Colonic mucosa (tissue), 4 donors: ENCODE data around the gene EFCAB11. TPM values are rescaled to one million over a fixed set of nuclear protein-coding genes. Genes with fewer than 3 reads are reported as not detected.
"Not testable (repeated sequence)": the region's sequence is repeated elsewhere in the genome, so short reads cannot be mapped to it uniquely, and the experiment has no call there.

Experiments used
- DNase-seq: peaks from one replicate; pipeline ENCODE4 v3.0.0-alpha.2; 2020
- H3K27ac ChIP-seq: fragments of 200-600 bp; one replicate; pipeline ENCODE4 v1.8.0; 2021
- H3K27me3 ChIP-seq: fragments of 200-600 bp; one replicate; pipeline ENCODE4 v1.8.0; 2021
- H3K36me3 ChIP-seq: fragments of 200-600 bp; one replicate; pipeline ENCODE4 v1.8.0; 2021
- H3K4me1 ChIP-seq: fragments of 200-600 bp; one replicate; pipeline ENCODE4 v1.8.0; 2021; ENCODE audit warnings: mild to moderate bottlenecking
- H3K4me3 ChIP-seq: fragments of 200-600 bp; one replicate; pipeline ENCODE4 v1.8.0; 2021
- H3K9ac ChIP-seq, 2 donors: one replicate each; pipeline ENCODE4 v1.7.0; 2013; ENCODE audit warnings: control low read depth in 2 of 2, low read depth in 2 of 2, low read length in 2 of 2
- H3K9me3 ChIP-seq: fragments of 200-600 bp; one replicate; pipeline ENCODE4 v1.8.0; 2021
- CTCF ChIP-seq: fragments of 200-600 bp; IDR thresholded peaks from one replicate; pipeline ENCODE4 v1.8.0; 2022; ENCODE audit warnings: antibody characterized with exemption, mild to moderate bottlenecking
- intact Hi-C: fragments of 100-400 bp; cut with DNase I; formaldehyde crosslinking; loops from one replicate; pipeline ENCODE4 v1.14.1; 2022
- total RNA-seq, 2 donors: library from RNA; stranded (reverse); fragmentation: NEBNext Ultra II Directional in 1 of 2; extraction: Animal tissue kit (Norgen Biotek cat#: 25700) in 1 of 2; gene quantifications; one replicate each; pipeline ENCODE4 v1.2.1, GENCODE V29; 2021
- donor health status: healthy.
- donor health status: DM: no; HTN: no; CAD: no.
- donor health status: DM: no; HTN: no; CAD: no.

The EFCAB11 gene
- total RNA-seq, 2 donors from 2014 or later, result 12.1 to 14.1 TPM

DNA sequence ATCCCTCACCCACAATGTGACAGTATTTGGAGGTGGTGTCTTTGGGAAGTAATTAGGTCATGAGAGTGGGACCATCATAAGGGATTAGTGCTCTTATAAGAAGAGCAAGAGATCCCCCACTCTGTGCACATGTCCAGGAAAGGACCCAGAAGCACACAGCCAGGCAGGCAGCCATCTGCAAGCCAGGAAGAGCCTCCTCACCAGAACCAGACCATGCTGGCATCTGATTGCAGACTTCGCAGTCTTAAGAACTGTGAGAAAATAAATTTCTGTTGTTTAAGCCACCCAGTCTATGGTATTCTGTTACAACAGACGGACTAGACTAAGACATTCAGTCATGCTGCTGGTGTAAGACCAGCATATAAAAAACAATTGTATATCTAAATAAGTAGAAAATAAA, 69.8 kb downstream of the EFCAB11 start:
- H3K9ac ChIP-seq, result no peak overlapping the region
- intact Hi-C loops, result no loop called here
- H3K27me3 ChIP-seq, result no peaks in the 10 kb centered on the region
- no peaks in the 10 kb centered on the region for H3K4me1 ChIP-seq
- no peaks in the 10 kb centered on the region for H3K36me3 ChIP-seq
- DNase-seq, result no peak
- no peak overlapping the region for H3K4me3 ChIP-seq
- no peak overlapping the region for H3K27ac ChIP-seq
- no peak for TF ChIP-seq CTCF
- H3K9me3 ChIP-seq, result no peaks in the 10 kb centered on the region

- Histone ChIP-seq H3K4me1 (no peaks in the 10 kb centered on the region), H3K9me3 (no peaks in the 10 kb centered on the region), H3K27me3 (no peaks in the 10 kb centered on the region), H3K27ac (no peak overlapping the region), H3K9ac (no peak overlapping the region), H3K4me3 (no peak overlapping the region), H3K36me3 (no peaks in the 10 kb centered on the region)
- TF ChIP-seq CTCF, result no peak
- DNase-seq, result no peak
- intact Hi-C loops, result no loop called here
These were observed 72.7 kb downstream of the EFCAB11 start for GRCh38 chr14:89881839-89882238.

DNA sequence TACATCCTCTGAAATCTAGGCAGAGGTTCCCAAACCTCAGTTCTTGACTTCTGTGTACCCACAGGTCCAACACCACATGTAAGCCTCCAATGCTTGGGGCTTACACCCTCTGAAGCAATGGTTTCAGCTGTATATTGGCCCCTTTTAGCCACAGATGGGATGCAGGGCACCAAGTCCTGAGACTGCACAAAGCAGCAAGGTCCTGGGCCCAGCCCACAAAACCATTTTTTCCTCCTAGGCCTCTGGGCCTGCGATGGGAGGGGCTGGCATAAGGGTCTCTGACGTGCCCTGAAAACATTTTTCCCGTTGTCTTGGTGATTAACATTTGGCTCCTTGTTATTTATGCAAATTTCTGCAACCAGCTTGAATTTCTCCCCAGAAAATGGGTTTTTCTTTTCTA, 80.4 kb downstream of the EFCAB11 start:
- H3K27ac ChIP-seq, H3K9ac ChIP-seq, H3K9me3 ChIP-seq, H3K36me3 ChIP-seq, H3K4me3 ChIP-seq, intact Hi-C loops, H3K4me1 ChIP-seq, H3K27me3 ChIP-seq, DNase-seq: not testable (repeated sequence)

- TF ChIP-seq CTCF, result no peak
- Histone ChIP-seq H3K27ac (no peak overlapping the region), H3K9ac (no peak overlapping the region), H3K4me1 (no peaks in the 10 kb centered on the region), H3K27me3 (no peaks in the 10 kb centered on the region), H3K9me3 (no peaks in the 10 kb centered on the region), H3K36me3 (no peaks in the 10 kb centered on the region), H3K4me3 (no peak overlapping the region)
- no peak for DNase-seq
- intact Hi-C loops, result no loop called here
These were observed 84.2 kb downstream of the EFCAB11 start for GRCh38 chr14:89870316-89870715.

- Histone ChIP-seq H3K4me3 (no peak overlapping the region), H3K27ac (no peak overlapping the region), H3K4me1 (no peaks in the 10 kb centered on the region), H3K9me3 (no peaks in the 10 kb centered on the region), H3K9ac (no peak overlapping the region), H3K27me3 (no peaks in the 10 kb centered on the region), H3K36me3 (no peaks in the 10 kb centered on the region)
- no peak for TF ChIP-seq CTCF
- DNase-seq, result no peak
- intact Hi-C loops, result no loop called here
These were observed 84.9 kb downstream of the EFCAB11 start for GRCh38 chr14:89869606-89870005.

DNA sequence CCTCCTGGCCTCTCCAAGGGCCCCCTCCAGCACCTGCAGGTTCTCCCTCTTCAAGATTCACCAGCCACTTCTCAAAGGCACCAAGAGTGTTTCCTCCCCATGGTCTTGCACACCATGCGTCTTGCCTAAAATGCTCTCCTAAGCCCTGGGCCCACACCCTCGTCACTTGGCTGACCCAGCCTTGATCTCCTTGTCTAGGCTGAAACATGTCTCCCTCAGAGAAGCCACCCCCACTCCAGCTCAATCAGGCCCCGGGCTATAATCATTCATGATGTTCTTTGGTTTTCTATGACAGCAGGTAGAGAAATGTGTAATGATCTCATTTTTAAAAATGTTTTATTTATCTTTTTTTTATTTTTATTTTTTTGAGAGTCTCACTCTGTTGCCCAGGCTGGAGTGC, 88.1 kb downstream of the EFCAB11 start:
- intact Hi-C loops, result no loop called here
- DNase-seq, result no peak
- Histone ChIP-seq H3K27ac (no peak overlapping the region), H3K4me1 (no peaks in the 10 kb centered on the region), H3K4me3 (no peak overlapping the region), H3K9ac (no peak overlapping the region), H3K9me3 (no peaks in the 10 kb centered on the region), H3K36me3 (no peaks in the 10 kb centered on the region), H3K27me3 (no peaks in the 10 kb centered on the region)
- TF ChIP-seq CTCF, result no peak
